Esophagus muscularis mucosa (tissue), 4 donors: Measurements from ENCODE around the gene TMEM135. TPM values are rescaled to one million over a fixed set of nuclear protein-coding genes. Genes with fewer than 3 reads are reported as not detected.

Experiments used
- DNase-seq: peaks from one replicate; pipeline ENCODE4 v3.0.0-alpha.2; 2017; ENCODE audit errors: extremely low spot score
- H3K27ac ChIP-seq, 4 donors: fragments of 200-600 bp; sonication (generic); replicated peaks in 1 of 4; 1 replicate in 3 of 4; 2 replicates in 1 of 4; pipeline ENCODE4 v1.5.1; 2016 to 2019; ENCODE audit warnings: mild to moderate bottlenecking in 1 of 4
- H3K27me3 ChIP-seq, 4 donors: fragments of 200-600 bp; sonication (generic); one replicate each; pipeline versions ENCODE4 v1.5.1 to v1.6.0; 2016 to 2019
- H3K36me3 ChIP-seq, 4 donors: fragments of 200-600 bp; sonication (generic); one replicate each; pipeline ENCODE4 v1.5.1; 2016 to 2019
- H3K4me1 ChIP-seq, 4 donors: fragments of 200-600 bp; sonication (generic); one replicate each; pipeline ENCODE4 v1.5.1; 2016 to 2019
- H3K4me3 ChIP-seq, 4 donors: fragments of 200-600 bp; sonication (generic); 1 replicate in 2 of 4; 2 replicates in 2 of 4; pipeline ENCODE4 v1.5.1; 2016 to 2019; ENCODE audit warnings: mild to moderate bottlenecking in 4 of 4, moderate library complexity in 1 of 4
- H3K9me3 ChIP-seq, 4 donors: fragments of 200-600 bp; sonication (generic); 1 replicate in 3 of 4; 2 replicates in 1 of 4; pipeline ENCODE4 v1.5.1; 2016 to 2019
- EP300 ChIP-seq: sonication (generic); formaldehyde crosslinking; IDR thresholded peaks from one replicate; pipeline ENCODE4 v1.6.1; 2017; ENCODE audit warnings: antibody characterized with exemption
- POLR2A ChIP-seq: fragments of 450-650 bp; IDR thresholded peaks from one replicate; pipeline ENCODE4 v1.6.1; 2017; ENCODE audit warnings: antibody characterized with exemption, moderate library complexity, mild to moderate bottlenecking, low read depth
- POLR2AphosphoS5 ChIP-seq, 2 donors: sonication (generic); formaldehyde crosslinking; IDR thresholded peaks; one replicate each; pipeline ENCODE4 v1.6.1; 2017; ENCODE audit warnings: antibody characterized with exemption in 2 of 2
- WGBS: methylation state at CpG from one replicate; pipeline ENCODE4 v1.1.5; 2018; 5-methylcytosine and 5-hydroxymethylcytosine counted together
- intact Hi-C: fragments of 100-400 bp; cut with DNase I; formaldehyde crosslinking; loops from one replicate; pipeline ENCODE4 v1.15.1; 2023
- total RNA-seq, 4 donors: library from RNA; depleted of rRNA; stranded (reverse); fragments of >200 nt; gene quantifications; one replicate each; pipeline versions ENCODE4 v1.1.0 to v1.2.1, GENCODE V29; 2016
- TF ChIP-seq, protein P1 (sequence below), 3 experiments: fragments of 200-600 bp in 2 of 3; fragments of 450-650 bp in 1 of 3; sonication (generic) in 2 of 3; IDR thresholded peaks; one replicate each; pipeline ENCODE4 v1.5.1; 2017 to 2019; ENCODE audit warnings: antibody characterized with exemption in 3 of 3, mild to moderate bottlenecking in 2 of 3, moderate library complexity in 1 of 3

Gene TMEM135
- total RNA-seq, 4 donors from 2014 or later, result 11.6 to 19.5 (median 14.9) TPM

GRCh38 chr11:87299041-87299481 lies 261.3 kb downstream of the TMEM135 start:
- DNase-seq, result no peak
- H3K27ac ChIP-seq, result no peak overlapping the region
- no peak overlapping the region for H3K4me3 ChIP-seq
- TF ChIP-seq POLR2AphosphoS5 (IDR thresholded peaks at IDR 0.05) (no peak), EP300 (no peak), POLR2A (no peak)
- TF ChIP-seq, protein P1, sequence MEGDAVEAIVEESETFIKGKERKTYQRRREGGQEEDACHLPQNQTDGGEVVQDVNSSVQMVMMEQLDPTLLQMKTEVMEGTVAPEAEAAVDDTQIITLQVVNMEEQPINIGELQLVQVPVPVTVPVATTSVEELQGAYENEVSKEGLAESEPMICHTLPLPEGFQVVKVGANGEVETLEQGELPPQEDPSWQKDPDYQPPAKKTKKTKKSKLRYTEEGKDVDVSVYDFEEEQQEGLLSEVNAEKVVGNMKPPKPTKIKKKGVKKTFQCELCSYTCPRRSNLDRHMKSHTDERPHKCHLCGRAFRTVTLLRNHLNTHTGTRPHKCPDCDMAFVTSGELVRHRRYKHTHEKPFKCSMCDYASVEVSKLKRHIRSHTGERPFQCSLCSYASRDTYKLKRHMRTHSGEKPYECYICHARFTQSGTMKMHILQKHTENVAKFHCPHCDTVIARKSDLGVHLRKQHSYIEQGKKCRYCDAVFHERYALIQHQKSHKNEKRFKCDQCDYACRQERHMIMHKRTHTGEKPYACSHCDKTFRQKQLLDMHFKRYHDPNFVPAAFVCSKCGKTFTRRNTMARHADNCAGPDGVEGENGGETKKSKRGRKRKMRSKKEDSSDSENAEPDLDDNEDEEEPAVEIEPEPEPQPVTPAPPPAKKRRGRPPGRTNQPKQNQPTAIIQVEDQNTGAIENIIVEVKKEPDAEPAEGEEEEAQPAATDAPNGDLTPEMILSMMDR (IDR thresholded peaks at IDR 0.05), result no peak
- peaks cover 0 to 4% (median 0%) of the 10 kb centered on the region in 4 donors for H3K4me1 ChIP-seq
- no peaks in the 10 kb centered on the region for H3K27me3 ChIP-seq
- intact Hi-C loops, result no loop called here
- WGBS, result 95% methylated on average over 1 of the region's 1 CpG
- no peaks in the 10 kb centered on the region for H3K9me3 ChIP-seq
- peaks cover 0 to 4% (median 0%) of the 10 kb centered on the region in 4 donors for H3K36me3 ChIP-seq

DNA sequence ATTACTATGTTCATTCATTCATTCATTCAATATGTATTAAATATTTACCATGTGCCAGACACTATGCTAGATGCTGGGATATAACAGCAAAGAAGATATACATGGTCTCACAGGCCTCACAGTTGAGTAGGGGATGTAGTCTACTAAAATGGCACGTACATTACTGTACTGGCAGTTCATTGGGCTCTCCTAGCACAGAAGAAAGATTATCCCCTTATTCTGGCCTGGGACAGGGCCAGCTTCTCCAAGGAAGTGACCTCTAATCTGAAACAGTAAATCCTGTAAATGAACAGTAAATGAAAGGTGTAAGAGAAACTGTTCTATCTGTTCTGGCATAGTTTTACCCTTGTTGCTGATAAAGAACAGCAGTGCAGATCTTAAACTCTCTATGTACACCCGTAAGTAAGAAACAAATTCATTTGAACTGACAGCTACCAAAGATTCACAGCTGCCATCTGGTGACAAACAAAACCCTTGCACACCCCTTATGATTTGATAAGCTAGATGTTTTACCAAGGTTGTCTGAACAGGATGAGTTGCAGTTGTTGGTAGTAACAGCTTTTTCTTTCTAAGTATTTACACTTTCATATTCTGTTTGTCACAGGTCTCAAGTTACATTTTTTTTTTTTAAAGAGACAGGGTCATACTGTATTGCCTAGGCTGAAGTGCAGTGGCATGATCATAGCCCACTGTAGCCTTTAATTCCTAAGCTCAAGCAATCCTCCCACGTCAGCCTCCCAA lies 263.1 kb downstream of the TMEM135 start:
- no peak for DNase-seq
- no peaks in the 10 kb centered on the region for H3K27me3 ChIP-seq
- no peak overlapping the region for H3K27ac ChIP-seq
- no peak for TF ChIP-seq EP300
- TF ChIP-seq POLR2AphosphoS5 (IDR thresholded peaks at IDR 0.05), result no peak
- TF ChIP-seq, protein P1 (IDR thresholded peaks at IDR 0.05), result no peak
- no peak for TF ChIP-seq POLR2A
- no peak overlapping the region for H3K4me3 ChIP-seq
- H3K4me1 ChIP-seq, result peaks cover 0 to 4% (median 0%) of the 10 kb centered on the region in 4 donors
- intact Hi-C loops, result no loop called here
- H3K9me3 ChIP-seq, result no peaks in the 10 kb centered on the region
- peaks cover 0 to 4% (median 0%) of the 10 kb centered on the region in 4 donors for H3K36me3 ChIP-seq
- WGBS, result 67% methylated on average over 3 of the region's 3 CpGs

GRCh38 chr11:87301785-87302540 lies 264.2 kb downstream of the TMEM135 start:
- Histone ChIP-seq H3K4me3 (no peak overlapping the region), H3K4me1 (peaks cover 2 to 7% (median 3%) of the 10 kb centered on the region in 4 donors), H3K27ac (no peak overlapping the region), H3K9me3 (no peaks in the 10 kb centered on the region), H3K36me3 (peaks cover 0 to 4% (median 0%) of the 10 kb centered on the region in 4 donors), H3K27me3 (no peaks in the 10 kb centered on the region)
- WGBS, result 17% methylated on average over 2 of the region's 2 CpGs
- intact Hi-C loops, result no loop called here
- TF ChIP-seq, protein P1 (IDR thresholded peaks at IDR 0.05), result no peak
- no peak for TF ChIP-seq POLR2AphosphoS5 (IDR thresholded peaks at IDR 0.05)
- no peak for TF ChIP-seq POLR2A
- no peak for TF ChIP-seq EP300
- DNase-seq, result no peak

- Histone ChIP-seq H3K4me3 (no peak overlapping the region), H3K27me3 (no peaks in the 10 kb centered on the region), H3K27ac (no peak overlapping the region), H3K9me3 (no peaks in the 10 kb centered on the region), H3K36me3 (peaks cover 0 to 4% (median 0%) of the 10 kb centered on the region in 4 donors), H3K4me1 (peaks cover 3 to 7% (median 4%) of the 10 kb centered on the region in 4 donors)
- no peak for DNase-seq
- intact Hi-C loops, result no loop called here
- WGBS, result 86% methylated on average over 1 of the region's 1 CpG
- no peak for TF ChIP-seq POLR2A
These were observed 266.7 kb downstream of the TMEM135 start for GRCh38 chr11:87304412-87304811.

- Histone ChIP-seq H3K9me3 (no peaks in the 10 kb centered on the region), H3K4me3 (no peak overlapping the region), H3K27ac (peak overlapping the region in 1 of 4 donors; percentile 32), H3K36me3 (peaks cover 0 to 5% (median 2%) of the 10 kb centered on the region in 4 donors), H3K27me3 (no peaks in the 10 kb centered on the region), H3K4me1 (peaks cover 0 to 7% (median 3%) of the 10 kb centered on the region in 4 donors)
- no peak for DNase-seq
- 100% methylated on average over 1 of the region's 1 CpG for WGBS
- TF ChIP-seq EP300 (no peak), POLR2A (no peak), POLR2AphosphoS5 (IDR thresholded peaks at IDR 0.05) (no peak)
- TF ChIP-seq, protein P1 (IDR thresholded peaks at IDR 0.05), result no peak
- intact Hi-C loops, result no loop called here
These were observed 268.6 kb downstream of the TMEM135 start for GRCh38 chr11:87306262-87306851.
